Measurements from ENCODE around the gene ACOT13. TPM values are rescaled to one million over a fixed set of nuclear protein-coding genes. Genes with fewer than 3 reads are reported as not detected.

ACOT13 gene
- 4.7 TPM for total RNA-seq

GRCh38 chr6:24666641-24667377, at the start of gene ACOT13, which contains the start of gene TDP2:
Gene ACOT13, plus strand, starts transcription at chr6:24667077. Its CDS starts 187 bp downstream, at chr6:24667264.
Gene TDP2, minus strand, starts transcription at chr6:24666899. Its CDS starts 37 bp downstream, at chr6:24666862.

GRCh38 chr6:24719125-24719971, 52.5 kb downstream of the ACOT13 start, which contains the start of gene C6orf62:
Gene C6orf62, minus strand, starts transcription at chr6:24719154. Its CDS starts 486 bp downstream, at chr6:24718668.

Other genes with a start within 250 kb of the ACOT13 start
- 19.7 TPM for gene GPLD1, start 177.5 kb upstream of the ACOT13 start, total RNA-seq
- 13.5 TPM for gene ALDH5A1, start 172.1 kb upstream of the ACOT13 start, total RNA-seq
- 56.0 TPM for gene KIAA0319, start 20.9 kb upstream of the ACOT13 start, total RNA-seq
- gene TDP2, start 178 bp upstream of the ACOT13 start, total RNA-seq = 36.0 TPM
- gene C6orf62, start 52.1 kb downstream of the ACOT13 start, total RNA-seq = 93.9 TPM
- 8.1 TPM for gene GMNN, start 107.9 kb downstream of the ACOT13 start, total RNA-seq
- not detected for gene ARMH2, start 131.8 kb downstream of the ACOT13 start, total RNA-seq

Measured in parietal lobe (tissue), 1 donor.